Panc1 (cell line): Measurements from ENCODE around the gene GTPBP4.

ENCODE experiments used
- POLR2AphosphoS5 ChIP-seq: IDR thresholded peaks from 2 replicates; pipeline ENCODE4 v1.6.1; 2012; ENCODE audit warnings: mild to moderate bottlenecking, low read depth, low read length, moderate library complexity
- REST ChIP-seq, 2 experiments: IDR thresholded peaks; 2 replicates each; pipeline ENCODE4 v1.6.1; 2011 to 2012; ENCODE audit warnings: low read depth in 2 of 2, control low read depth in 1 of 2, low read length in 1 of 2, mild to moderate bottlenecking in 1 of 2, moderate library complexity in 1 of 2; ENCODE audit not compliant: insufficient read depth in 1 of 2
- SIN3A ChIP-seq: IDR thresholded peaks from 2 replicates; pipeline ENCODE4 v1.6.1; 2012; ENCODE audit warnings: low read depth, mild to moderate bottlenecking, low read length, moderate library complexity, borderline replicate concordance; ENCODE audit not compliant: insufficient read depth
- TCF7L2 ChIP-seq: IDR thresholded peaks from 2 replicates; pipeline ENCODE4 v1.6.1; 2011; ENCODE audit warnings: mild to moderate bottlenecking, low read depth, low read length, inconsistent platforms
- TF ChIP-seq, protein P1 (sequence below): fragments of 450-650 bp; IDR thresholded peaks from 2 replicates; pipeline ENCODE4 v1.5.1; 2017; ENCODE audit warnings: mild to moderate bottlenecking

- TF ChIP-seq, protein P1, sequence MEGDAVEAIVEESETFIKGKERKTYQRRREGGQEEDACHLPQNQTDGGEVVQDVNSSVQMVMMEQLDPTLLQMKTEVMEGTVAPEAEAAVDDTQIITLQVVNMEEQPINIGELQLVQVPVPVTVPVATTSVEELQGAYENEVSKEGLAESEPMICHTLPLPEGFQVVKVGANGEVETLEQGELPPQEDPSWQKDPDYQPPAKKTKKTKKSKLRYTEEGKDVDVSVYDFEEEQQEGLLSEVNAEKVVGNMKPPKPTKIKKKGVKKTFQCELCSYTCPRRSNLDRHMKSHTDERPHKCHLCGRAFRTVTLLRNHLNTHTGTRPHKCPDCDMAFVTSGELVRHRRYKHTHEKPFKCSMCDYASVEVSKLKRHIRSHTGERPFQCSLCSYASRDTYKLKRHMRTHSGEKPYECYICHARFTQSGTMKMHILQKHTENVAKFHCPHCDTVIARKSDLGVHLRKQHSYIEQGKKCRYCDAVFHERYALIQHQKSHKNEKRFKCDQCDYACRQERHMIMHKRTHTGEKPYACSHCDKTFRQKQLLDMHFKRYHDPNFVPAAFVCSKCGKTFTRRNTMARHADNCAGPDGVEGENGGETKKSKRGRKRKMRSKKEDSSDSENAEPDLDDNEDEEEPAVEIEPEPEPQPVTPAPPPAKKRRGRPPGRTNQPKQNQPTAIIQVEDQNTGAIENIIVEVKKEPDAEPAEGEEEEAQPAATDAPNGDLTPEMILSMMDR, result no peak
- no peak for TF ChIP-seq SIN3A
- TF ChIP-seq POLR2AphosphoS5, result no peak
- no peak for TF ChIP-seq TCF7L2
- no peak for TF ChIP-seq REST (IDR thresholded peaks at IDR 0.05; ENCODE audit: insufficient read depth in 1 of 2, low read depth in 2 of 2, low read length in 1 of 2)
Observed at GRCh38 chr10:990808-991207, 2.6 kb downstream of the GTPBP4 start.
